Subcutaneous adipose tissue (tissue), 4 donors: ENCODE data around the gene SGO2. TPM values are rescaled to one million over a fixed set of nuclear protein-coding genes. Genes with fewer than 3 reads are reported as not detected.

Experiments used
- CTCF ChIP-seq: fragments of 450-650 bp; IDR thresholded peaks from one replicate; pipeline ENCODE4 v1.5.1; 2016; ENCODE audit warnings: low read depth, mild to moderate bottlenecking, control low read depth, antibody characterized with exemption, moderate library complexity
- total RNA-seq, 4 donors: library from RNA; depleted of rRNA; stranded (reverse); fragments of >200 nt; gene quantifications; one replicate each; pipeline ENCODE4 v1.1.0, GENCODE V29; 2016

SGO2 gene
- total RNA-seq, 4 donors from 2014 or later, result 3.5 to 7.7 (median 4.1) TPM

DNA sequence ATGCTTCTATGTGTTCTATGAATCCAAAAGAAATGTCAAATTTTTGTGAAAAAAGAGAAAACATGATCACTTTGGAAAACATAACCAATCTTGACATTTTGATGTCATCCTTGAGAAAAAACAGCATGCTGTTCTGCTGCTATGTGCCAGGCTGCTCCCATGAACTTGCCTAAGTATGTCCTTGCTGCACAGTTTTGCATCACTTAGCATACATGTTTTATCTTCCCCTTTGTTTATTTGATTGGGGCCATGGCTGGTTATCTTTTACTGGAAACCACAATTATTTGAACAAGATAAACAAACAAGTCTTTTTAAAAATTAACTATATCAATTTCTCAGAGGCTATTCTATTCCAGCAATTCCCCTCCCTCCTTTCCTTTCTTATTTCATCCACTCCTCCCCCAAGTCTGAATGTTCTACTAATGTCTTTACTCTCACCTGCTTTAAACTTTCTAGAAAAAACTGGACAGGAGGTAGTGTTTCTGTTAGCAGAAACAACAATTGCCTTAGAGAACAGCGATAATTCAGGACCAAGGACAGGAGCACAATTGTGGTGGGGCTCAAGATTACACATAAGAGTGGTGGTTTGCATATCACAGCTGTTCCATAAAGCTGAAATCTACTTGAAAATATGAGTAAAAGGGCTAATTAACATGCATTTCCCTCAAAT lies 66.5 kb downstream of the SGO2 start:
- TF ChIP-seq CTCF, result no peak

- no peak for TF ChIP-seq CTCF
Measured at GRCh38 chr2:200593905-200594304, 67.9 kb downstream of the SGO2 start.

DNA sequence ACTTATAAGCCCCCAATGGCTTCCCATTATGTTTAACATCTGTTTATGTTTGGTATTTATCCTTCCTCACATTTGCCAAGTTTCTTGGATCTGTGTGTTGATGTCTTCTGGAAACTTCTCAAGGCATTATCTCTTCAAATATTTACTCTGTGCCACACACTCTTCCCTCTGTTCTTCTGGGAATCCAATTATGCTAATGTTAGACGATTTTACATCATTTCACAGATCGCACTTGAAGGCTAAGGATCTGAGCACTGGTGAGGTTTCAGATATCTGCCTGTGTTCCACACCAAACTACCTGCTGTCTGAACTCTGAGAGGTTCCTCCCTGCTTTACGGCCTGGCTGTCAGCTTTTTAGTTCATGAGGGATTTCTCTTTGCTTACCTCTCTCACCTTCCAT lies 69.9 kb downstream of the SGO2 start:
- TF ChIP-seq CTCF, result no peak

- TF ChIP-seq CTCF, result no peak
Measured at GRCh38 chr2:200596774-200597570, 71.0 kb downstream of the SGO2 start.

DNA sequence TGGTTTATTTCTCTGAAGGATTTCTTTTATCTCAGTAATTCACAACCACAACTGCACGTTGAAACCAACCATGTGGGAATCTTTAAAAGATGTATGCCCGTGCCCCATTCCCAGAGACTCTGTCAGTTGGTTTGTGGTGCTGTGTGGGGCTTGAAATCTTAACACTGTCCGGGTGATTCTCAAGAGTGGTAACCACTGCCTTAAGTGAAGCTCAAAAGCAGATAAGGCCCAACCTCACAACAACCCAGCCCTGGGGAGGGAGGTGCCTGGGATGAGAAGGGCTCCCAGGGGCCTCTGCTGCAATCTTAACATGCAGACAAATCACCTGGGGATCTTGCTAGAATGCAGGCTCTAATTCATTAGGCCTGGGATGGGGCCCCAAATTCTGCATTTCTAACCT lies 73.2 kb downstream of the SGO2 start:
- no peak for TF ChIP-seq CTCF

DNA sequence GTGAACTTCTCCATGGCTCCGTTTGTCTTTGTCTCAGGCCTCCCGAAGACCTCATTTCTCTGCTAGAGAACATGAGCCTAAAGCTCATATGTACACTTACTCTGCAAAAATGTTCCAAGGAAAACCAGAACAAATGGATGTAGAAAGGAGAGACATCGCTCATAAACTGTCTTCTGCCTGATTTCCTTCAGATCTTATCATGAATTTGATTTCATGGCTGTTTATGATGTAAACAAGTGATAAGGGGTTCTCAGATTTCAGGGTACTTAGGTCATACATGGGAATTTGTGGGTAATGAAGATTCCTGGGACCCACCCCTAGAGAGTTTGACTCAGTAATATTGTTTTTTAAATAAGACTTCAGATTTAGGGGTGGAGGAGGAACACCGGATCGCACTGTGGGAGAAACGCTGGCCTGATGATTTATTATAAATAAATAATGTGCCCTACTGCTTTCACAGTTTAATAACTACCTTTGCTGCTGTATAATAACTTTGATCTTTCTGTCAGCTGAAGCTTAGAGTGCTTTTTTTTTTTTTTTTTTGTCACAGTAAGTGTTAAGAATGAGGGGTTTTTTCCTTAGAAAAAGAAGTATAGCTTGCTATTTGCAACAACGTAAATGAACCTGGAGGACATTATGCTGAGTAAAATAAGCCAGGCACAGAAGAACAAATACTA lies 74.7 kb downstream of the SGO2 start:
- no peak for TF ChIP-seq CTCF

DNA sequence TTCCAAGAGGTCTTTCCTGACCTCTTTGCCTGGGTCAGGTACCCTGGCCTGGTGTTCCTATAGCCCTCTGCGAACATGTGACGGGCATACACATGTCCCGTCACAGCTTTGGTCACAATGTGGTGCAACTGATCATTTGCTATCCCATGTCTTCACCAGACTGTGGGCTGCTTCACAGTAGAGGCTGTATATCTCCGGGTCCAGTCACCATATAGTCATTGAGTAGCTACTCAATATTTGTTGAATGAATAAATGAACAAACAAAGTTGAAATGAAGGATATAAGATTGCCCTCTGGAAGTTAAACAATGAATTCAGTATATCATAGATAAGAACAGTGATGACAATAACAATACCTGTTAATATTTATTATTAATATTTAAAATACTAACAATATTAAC lies 76.6 kb downstream of the SGO2 start:
- no peak for TF ChIP-seq CTCF
